Activated T-helper 1 cell treated with Interleukin-2 at 50 U/mL for 16 hours (primary cell): ENCODE data around the gene PRKAG2.
"Not testable (repeated sequence)": the region's sequence is repeated elsewhere in the genome, so short reads cannot be mapped to it uniquely, and the experiment has no call there.

Experiments used
- DNase-seq: peaks from one replicate; pipeline ENCODE4 v3.0.0-alpha.2; 2020; ENCODE audit warnings: low read depth

Gene PRKAG2

DNA sequence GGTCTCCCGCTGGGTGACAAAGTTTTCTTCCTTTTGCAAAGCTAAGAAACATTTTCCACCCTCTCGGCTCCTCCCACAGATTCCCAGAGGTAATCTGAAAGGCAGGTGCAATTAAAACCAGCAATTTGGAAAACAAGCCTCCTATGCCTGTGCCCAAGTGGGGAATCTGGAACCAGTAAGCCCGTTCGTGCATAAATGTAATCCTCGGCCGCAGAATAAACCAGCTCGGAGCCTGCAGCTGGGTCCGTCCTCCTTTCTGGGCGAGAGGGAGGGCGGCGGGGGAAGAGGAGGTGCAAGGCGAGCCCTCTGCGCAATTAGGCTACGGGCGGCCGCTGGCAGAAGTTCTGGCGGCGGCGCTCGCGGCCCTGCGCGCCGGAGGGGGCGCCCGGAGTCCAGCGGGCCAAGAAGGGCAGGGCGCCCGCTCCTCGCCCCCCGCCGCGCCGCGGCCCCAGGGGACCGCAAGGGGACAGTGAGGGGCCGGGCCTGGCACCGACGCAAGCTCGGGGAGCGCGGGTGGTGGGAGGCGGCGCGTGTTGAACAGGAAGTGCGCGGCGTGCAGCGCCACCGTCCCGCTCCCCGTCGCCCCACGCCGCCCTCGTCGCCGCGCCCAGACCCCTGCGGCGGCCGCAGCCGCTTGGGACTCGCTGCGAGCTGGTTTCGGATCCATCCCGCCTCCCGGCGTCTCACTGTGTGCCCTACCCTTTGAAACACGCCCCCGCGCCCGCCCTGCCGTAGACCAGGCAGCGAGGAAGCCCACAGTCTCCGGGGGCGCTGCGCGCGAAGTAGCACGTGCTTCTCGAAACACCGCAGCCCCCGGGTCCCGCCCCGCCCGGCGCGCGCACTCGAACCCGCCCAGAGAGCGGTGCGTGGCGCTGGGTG, at the start of gene PRKAG2:
TSS of gene PRKAG2 (minus strand) at position 217 of the 879 bp plus-strand sequence. CDS start 495 bp downstream, outside the sequence.
- peak; percentile 55 for DNase-seq

DNA sequence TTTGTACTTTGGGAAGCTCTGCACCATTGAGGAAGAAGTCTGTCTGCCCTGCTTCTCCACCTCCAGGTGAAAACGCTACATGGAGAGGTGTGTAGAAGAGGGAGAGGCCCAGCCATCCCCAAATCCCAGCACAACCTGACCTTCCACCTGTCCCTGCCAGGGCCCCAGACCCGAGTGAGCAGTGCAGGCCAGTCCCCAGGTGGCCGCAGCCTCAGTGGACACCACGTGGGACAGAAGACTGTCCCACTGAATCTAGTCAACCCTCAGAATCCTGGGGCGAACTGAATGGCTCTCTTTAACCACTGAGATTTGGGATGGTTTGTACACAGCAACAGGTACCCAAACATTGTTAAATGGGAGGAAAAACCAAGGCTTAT, 49.4 kb upstream of the PRKAG2 start:
- no peak for DNase-seq

DNA sequence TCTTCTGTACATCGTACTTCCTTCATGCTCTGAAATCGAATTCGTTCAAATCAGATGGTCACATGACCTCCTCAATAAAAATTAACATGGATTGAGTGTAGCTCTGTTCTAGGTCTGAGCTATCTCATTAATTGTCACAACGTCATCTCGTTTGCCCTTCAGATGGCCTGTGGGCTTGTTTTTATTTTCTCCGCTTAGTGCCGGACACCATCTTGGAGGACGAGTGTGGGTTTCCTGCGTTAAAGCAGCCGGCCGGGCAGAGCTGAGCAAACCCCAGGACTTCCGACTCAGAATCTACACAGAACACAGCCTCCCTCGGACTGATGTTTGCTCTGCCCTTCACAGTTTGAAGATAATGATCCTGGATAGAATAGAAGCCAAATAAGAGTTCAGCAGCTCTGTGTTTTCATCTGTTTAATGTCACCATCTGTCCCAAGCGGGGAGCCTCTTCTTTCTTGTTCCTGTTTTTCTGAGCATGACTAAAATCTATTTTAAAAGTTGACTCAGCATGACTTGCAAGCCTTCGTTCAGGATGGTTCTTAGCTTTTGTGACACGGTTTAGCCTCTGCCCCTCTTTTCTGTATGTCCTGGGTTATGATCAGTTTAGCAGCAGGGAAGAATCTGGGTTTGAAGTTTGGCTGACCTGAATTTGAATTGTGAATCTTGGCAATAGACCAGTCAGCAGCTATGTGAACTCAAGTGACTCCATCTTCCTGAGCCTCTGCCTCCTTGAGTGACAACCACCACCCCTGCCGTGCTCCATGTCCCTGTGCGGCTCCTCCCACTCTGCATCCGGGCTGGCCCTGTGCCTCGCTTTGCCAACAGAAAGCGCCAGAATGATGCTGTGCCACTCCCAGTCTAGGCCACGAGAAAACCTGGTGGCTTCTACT, 48.8 kb upstream of the PRKAG2 start:
- no peak for DNase-seq

DNA sequence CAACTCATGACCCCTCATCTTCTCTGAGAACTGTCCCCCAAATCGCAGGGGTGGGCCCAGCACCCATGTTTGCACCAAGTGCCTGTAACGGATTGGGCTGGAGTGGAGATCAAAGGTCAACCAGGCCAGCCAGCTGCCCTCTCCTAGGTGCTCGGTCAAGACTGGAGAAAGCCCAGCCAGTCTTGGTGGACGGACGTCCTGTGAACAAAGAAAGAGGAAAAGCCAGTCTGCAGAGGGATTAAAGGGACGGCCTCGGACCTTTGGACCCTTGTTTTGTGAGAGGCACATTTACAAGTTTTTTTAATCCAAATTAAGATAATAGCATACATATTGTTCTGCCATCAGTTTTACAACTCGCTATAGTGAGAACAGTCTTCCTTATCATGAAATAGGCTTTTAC, 47.6 kb upstream of the PRKAG2 start:
- no peak for DNase-seq

DNA sequence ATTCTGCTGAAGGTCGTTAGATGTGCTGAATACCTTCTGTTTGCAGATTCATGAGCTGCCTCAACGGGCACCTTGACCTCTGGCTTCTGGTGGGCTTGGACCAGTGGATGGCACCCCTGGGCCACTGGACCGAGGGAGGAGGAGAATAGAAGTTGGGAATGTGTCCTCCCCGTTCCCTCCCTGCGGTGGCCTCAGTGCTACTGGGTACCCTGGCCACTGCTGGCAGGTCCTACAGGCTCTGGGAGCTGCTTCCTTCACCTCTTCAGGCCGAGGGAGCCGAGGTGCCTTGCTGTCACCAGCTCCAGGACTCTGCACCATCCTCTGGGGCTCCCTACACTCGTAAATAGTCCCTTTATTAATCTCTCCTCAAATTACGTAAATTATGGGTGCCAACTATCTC, 47.1 kb upstream of the PRKAG2 start:
- no peak for DNase-seq

DNA sequence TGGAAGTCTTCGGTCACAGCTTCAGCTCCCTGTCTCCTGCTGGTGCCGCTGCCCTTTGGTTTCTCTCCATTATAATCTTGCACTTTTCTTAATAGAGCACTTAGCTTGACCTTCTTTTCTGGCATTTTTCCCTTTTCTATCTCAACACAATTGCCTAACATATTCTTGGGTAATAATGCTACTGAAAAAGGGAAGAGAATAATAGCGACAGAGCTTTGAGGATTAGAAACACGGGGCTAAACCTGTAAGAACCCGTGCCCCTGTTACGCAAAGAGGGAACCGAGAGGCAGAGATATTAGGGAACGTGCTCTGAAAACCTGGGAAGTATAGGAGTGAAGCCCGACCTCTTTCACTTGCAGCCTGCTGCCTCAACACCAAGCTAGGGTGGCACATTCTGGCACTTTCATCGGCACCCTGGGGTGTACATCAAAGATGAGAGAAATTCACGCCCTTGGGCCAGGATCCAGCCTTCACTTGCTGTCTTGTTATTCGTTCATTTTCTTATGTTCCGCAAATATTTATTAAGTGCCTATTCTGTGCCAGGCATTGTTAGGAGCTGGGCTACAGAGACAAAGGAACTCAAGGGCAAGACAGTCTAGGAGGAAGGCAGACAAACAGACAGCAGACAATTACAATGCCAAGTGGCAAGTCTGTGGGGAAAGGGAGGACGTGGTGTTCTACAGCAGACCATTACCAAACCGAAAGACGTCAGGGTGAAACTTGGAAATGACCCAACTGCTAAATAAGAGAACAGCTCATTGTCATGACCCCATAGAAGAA, 46.4 kb upstream of the PRKAG2 start:
- no peak for DNase-seq

DNA sequence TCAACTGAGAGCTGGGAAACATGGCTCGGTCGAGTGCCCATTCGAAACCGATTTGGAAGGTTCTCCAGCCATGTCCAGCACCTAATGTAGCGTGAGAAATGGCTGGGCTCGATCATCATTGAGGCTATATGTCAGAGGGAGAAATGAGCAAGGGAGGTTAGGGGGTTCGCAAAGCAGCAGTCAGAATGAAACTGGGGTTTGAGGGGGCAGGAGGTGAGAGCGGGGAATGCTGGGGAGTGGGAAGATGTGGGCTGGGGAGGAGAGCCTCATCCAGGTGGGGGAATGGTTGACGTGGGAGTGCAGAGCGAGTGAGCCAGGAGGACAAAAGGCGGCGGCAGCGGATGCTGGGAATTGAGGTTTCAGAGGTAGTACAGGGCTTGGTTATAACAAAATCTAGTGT, 44.5 kb upstream of the PRKAG2 start:
- no peak for DNase-seq

DNA sequence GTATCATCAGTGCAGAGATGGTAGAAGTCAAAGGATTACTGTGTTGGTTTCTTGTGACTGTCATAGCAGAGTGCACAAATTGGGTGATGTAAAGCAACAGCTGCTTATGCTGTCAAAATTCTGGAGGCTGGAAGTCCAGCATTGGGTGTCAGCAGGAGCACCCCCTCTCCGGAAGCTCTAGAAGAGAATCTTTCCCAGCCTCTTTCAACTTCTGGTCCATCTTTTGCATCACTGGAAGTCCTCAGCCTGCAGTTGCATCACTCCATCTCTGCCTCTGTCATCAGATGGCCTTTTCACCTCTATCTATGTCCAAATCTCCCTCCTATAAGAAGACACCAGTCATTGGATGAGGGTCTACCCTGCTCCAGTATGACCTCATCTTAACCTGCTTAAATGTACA, 43.6 kb upstream of the PRKAG2 start:
- no peak for DNase-seq

DNA sequence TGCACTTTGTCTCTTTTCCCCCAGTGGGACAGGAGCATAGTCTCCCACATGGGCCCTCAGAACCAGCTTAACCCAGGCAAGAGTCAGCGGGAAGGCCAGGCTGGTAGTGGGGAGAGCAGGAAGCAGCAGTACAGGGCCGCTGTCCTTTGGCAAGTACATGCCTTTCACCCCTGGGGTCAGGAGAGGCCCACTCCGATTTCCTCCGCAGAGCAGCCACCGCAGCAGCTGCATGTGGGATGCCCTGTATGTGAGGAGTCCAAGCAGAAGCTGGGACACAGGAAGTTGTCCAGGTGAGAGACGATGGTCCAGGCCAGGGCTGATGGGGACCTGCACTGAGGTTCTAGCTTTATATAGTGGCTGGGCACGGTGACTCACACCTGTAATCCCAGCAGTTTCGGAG, 42.7 kb upstream of the PRKAG2 start:
- no peak for DNase-seq

DNA sequence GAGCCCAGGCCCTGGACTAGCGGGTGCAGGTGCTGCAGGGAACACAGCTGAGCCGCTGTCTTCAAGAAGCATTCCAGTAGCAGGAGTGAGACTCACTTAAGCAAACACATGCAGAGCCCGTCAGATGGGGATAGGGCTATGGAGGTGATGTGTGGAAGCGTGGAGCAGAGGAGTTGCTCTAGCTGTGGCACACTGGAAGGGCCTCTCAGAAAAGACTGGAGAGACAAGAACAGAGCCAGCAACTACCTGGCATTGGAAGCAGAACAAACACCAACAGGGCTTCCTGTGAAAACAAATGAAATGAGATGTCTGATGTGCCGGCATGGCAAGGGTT, 41.6 kb upstream of the PRKAG2 start:
- no peak for DNase-seq

DNA sequence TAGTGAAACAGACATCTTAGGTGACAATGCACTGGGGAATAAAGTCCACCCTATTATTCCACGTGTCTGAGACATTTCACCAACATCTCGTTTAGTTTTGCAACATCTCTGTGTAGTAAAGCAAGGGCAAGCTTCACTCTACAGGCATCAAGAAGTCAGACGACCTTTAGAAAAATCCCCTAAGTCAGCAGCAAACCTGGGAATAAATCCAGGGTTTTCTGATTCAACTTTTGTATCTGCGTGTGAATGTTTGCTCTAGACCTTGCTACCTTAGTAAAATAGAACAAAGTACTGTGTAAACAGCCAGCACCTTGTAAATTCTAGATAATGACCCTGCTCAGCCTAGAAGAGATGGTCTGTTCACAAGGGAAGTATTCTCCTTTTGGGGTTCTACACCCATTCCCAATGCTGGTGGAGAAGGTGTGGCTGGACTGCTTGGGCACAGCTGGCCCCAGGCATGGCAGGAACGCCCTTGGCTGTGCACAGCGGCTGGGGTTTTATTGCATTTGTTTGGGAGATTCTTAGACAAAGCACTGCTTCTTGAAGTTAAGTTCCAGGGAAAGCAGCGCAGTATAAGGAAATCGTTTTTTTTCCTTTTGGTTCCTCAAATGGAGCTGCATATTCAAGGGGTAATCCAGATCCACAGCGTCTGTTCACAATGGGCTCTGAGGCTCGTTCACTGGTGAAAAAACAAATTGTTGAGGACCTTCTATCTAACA, 41.0 kb upstream of the PRKAG2 start:
- no peak for DNase-seq

DNA sequence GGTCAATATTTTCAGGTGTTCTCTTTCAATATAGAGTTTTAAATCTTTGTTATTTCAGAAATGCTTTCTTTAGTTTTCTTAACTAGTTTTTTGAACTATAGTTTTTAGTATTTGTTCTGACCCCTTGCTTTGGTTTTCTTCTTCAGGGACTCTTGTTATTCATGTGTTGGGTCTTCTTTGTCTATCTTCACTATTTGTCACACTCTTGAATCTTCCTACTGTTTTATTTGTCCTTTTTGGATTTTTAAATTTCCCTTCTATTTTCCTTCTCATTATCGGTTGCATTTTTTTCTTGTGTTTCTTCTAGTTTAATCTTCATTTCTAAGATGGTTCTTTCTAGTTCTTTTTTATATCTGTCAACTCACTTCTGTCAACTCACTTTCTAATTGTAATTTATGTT, 37.1 kb upstream of the PRKAG2 start:
- DNase-seq: no peak

DNA sequence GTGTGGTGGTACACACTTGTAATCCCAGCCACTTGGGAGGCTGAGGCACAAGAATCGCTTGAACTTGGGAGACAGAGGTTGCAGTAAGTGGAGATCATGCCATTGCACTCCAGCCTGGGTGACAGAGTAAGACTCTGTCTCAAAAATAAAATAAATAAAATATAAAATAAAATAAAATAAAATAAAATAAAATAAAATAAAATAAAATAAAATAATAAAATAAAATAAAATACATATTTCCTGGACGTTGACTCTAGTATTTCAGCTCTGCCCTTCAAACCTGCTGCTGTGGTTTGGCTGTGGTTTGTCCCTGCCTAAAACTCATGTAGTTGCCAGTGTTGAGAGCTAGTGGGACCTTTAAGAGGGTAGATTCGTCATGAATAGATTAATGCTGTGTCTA, 33.7 kb upstream of the PRKAG2 start:
- DNase-seq: not testable (repeated sequence)

DNA sequence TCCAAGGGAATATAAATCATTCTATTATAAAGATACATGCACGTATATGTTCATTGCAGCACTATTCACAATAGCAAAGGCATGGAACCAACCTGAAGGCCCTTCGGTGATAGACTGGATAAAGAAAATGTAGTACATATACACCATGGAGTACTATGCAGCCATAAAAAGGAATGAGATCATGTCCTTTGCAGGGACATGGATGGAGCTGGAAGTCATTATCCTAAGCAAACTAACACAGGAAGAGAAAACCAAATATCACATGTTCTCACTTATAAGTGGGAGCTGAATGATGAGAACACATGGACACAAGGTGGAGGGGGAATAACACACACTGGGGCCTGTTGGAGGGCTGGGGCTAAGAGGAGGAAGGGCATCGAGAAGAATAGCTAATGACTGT, 30.2 kb upstream of the PRKAG2 start:
- not testable (repeated sequence) for DNase-seq

DNA sequence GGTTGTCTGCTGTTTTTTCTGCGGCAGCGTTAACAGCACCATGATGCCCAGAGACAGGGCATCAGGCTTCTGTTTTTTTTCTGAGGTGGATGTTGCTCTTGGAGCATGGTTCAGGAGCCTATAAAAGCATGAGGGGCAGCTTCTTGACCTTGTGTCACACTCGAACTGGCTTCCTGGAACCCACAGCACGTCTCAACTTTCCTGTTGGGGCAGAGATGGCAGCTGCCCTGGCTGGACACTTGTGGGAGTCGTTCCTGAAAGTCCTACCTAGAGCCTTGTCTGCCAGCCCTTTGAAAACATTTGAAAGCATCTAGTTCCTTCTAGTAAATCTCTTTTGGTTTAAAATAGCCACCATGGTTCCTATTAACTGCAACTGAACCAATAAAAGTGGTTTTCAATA, 28.9 kb upstream of the PRKAG2 start:
- DNase-seq: no peak

DNA sequence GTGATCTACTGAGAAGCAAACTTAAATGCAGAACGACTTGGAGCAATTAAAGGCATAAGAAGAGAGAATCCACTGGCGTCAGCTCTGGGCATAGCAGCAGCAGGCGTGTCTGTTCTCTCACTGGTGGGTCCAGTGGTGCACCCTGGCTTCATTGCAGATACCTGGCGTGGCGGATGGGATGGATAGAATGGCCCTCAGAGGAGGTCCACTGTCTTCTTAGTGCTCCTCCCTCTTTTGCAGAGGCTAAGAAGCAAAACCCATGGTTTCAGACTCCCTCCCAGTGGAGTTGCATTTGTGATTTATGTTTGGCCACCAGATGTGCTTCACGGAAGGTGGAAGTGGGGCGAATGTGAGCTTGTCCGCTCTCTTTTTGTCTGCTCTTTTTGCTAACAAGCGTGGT, 28.4 kb upstream of the PRKAG2 start:
- DNase-seq: no peak

DNA sequence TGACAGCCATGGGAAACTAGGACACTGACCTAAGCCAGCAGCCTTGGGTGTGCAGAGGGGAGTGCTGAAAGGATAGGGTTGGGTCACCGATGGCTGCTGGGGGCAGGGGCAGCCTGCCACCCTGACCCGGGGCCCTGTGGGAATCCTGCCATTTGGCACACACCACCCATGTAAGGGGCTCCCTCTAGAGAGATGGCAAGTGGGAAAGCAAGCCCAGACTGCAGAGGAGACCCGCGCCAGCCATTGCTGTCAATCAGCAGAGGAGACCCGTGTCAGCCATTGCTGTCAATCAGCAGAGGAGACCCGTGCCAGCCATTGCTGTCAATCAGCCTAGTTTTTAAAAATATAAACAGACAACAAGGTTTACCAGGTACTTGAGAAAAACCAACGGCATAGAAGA, 27.4 kb upstream of the PRKAG2 start:
- DNase-seq: no peak

DNA sequence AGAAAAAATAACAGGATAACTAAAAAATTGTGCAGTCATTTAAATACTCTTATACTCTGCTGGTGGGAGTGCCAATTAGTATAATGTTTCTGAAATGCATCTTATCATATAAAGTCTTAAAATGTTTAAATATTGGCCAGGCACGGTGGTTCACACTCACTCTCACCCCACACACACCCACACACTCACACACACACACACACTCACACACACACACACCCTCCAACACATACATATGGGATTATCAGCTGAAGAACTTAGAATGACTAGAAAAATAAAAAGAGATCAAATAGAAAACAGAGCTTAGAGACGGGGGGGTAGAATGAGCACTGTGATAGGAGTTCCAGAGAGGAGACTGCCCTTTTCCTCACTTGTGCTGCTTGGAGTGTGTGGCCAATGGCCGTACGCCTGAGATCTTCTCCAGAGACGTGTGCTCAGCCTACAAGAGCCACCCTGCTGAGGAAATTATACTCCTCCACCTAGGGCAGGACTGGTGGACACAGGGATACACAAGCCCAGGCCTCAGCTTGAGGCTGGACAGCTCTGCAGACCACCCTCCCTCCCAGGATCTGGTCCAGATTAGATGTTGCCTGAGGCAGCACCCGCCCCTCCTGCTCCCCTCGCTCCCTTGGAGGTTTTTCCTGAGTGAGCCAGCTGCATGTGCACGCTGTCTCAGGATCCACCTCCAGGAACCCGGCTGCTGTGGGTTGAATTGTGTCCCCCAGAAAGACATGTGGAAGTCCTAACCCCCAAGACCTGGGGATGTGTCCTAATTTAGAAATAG, 26.5 kb upstream of the PRKAG2 start:
- no peak for DNase-seq

DNA sequence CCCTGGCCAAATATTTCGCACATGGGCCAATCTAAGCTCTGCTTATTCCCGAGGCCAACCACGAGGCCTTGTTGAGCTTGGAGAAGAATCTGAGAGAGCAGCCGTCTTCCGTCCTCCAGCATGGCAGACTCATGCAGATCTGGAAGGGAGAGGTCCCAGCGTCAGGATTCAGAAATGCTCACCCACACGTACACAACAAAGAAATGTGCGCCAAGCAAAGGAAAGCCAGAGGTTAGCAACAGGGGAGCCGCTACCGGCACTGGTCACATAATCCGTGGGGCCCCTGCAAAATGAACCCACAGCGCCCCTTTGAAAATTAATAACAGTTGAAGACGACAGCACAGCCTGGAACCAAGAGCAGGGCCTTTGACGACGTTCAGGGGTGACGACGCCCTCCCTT, 25.4 kb upstream of the PRKAG2 start:
- no peak for DNase-seq

DNA sequence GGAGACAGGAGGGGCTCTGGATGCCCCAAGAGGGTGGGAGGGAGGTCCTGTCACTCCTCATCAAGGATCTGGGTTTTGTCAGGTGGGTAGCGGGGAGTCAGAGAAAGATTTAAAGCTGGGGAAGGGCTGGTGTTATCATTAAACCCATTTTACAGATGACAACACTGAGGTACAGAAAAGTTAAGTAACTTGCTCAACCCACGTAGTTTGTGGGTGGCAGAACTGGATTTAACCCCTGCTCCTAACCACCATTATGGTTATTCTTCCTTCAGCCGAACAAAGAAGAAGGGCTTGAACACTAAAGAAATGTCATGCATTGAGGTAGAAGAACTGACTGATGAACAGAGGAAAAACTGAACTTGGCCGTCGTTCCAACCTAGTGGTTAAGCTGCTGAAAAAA, 24.9 kb upstream of the PRKAG2 start:
- DNase-seq: no peak

DNA sequence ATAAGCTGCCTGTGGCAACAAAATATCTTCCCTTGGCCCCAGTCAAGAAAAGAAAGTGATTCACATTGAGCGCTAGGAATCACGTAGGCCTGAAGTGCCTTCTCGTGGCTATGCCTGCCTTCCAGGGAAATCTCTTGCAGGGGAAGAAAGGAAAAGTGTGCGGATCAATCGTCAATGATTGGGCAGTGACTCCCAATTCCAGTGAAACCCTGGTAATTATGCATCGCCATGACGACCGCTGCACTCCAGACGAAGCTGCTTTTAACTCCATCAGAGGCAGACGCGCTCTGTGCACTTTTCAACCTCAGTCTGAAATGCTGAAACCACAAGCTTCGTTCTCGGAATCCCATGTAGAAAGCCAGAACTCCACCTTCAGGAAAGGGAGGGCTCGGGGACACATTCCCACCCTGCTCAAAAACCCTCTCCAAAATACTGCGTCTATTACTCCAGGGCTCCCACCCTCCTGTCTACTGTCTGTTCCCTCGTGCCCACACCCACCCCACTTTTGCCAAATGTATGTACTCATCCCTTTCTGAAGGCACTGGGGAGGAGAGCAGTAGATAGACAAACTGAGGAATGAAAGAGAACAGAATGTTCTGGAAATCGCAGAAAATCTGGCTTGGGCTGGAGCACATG, 24.2 kb upstream of the PRKAG2 start:
- DNase-seq: no peak
